HEK293 (cell line): ENCODE data around the gene MLLT10.

Source experiments
- SP2 ChIP-seq: fragments of 450-650 bp; formaldehyde crosslinking; IDR thresholded peaks from 2 replicates; pipeline ENCODE4 v1.5.1; 2016; ENCODE audit warnings: missing biosample characterization, missing genetic modification characterization
- ZNF792 ChIP-seq: fragments of 450-650 bp; formaldehyde crosslinking; IDR thresholded peaks from 2 replicates; pipeline ENCODE4 v1.5.1; 2016; ENCODE audit warnings: missing biosample characterization, missing genetic modification characterization
- TF ChIP-seq, protein P1 (sequence below): fragments of 450-650 bp; formaldehyde crosslinking; IDR thresholded peaks from 2 replicates; pipeline ENCODE4 v1.5.1; 2016; ENCODE audit warnings: missing biosample characterization, missing genetic modification characterization
- TF ChIP-seq, protein P2 (sequence below): fragments of 450-650 bp; formaldehyde crosslinking; IDR thresholded peaks from 2 replicates; pipeline ENCODE4 v1.5.1; 2016; ENCODE audit warnings: missing biosample characterization, missing genetic modification characterization

DNA sequence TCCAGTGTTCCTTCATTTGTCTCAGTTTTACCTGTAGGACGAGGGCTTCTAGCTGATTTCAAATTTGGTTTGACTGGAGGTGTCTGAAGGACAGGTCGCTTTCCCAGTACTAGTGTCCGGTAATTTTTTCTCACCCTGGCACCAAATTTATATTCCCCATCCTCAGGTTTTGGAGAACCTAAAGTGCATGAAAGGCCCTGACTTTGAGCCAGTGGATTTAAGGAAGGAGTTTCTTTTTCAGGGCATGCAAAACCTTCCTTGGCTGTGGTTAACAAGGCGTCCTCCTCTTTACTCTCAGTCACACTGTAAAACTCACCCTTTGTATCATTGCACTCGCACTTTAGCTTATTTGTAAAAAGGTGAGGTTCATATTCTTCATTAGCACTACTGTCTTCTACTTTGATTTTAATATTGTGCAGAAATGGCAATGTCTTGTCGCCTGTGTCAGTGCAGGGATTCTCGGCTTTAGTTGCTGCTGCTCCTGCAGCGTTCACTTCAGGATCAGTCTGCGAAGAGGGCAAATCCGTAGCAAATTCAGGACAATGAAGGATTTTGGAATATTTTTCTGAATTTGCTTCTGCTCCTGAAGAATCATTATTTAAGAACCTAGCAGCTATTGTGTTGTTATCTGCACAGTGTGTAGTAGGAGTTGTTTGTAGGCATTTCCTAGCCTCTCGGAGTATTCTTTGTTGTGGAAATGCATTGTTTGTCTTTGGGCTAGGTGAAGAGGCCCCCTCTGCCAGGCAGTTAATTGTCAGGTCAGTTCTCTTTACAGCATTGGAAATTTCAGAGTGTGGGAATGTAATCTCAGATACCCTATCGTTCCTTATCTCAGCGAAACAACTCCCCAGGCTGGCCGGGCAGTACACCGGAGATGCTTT lies 18.4 kb upstream of the MLLT10 start:
- TF ChIP-seq, protein P1, sequence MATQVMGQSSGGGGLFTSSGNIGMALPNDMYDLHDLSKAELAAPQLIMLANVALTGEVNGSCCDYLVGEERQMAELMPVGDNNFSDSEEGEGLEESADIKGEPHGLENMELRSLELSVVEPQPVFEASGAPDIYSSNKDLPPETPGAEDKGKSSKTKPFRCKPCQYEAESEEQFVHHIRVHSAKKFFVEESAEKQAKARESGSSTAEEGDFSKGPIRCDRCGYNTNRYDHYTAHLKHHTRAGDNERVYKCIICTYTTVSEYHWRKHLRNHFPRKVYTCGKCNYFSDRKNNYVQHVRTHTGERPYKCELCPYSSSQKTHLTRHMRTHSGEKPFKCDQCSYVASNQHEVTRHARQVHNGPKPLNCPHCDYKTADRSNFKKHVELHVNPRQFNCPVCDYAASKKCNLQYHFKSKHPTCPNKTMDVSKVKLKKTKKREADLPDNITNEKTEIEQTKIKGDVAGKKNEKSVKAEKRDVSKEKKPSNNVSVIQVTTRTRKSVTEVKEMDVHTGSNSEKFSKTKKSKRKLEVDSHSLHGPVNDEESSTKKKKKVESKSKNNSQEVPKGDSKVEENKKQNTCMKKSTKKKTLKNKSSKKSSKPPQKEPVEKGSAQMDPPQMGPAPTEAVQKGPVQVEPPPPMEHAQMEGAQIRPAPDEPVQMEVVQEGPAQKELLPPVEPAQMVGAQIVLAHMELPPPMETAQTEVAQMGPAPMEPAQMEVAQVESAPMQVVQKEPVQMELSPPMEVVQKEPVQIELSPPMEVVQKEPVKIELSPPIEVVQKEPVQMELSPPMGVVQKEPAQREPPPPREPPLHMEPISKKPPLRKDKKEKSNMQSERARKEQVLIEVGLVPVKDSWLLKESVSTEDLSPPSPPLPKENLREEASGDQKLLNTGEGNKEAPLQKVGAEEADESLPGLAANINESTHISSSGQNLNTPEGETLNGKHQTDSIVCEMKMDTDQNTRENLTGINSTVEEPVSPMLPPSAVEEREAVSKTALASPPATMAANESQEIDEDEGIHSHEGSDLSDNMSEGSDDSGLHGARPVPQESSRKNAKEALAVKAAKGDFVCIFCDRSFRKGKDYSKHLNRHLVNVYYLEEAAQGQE (tag by site-specific recombination) = no peak; the same call in 1 of the 2 replicates
- no peak for TF ChIP-seq SP2 (tag by site-specific recombination)
- TF ChIP-seq ZNF792 (tag by site-specific recombination) = no peak
- TF ChIP-seq, protein P2, sequence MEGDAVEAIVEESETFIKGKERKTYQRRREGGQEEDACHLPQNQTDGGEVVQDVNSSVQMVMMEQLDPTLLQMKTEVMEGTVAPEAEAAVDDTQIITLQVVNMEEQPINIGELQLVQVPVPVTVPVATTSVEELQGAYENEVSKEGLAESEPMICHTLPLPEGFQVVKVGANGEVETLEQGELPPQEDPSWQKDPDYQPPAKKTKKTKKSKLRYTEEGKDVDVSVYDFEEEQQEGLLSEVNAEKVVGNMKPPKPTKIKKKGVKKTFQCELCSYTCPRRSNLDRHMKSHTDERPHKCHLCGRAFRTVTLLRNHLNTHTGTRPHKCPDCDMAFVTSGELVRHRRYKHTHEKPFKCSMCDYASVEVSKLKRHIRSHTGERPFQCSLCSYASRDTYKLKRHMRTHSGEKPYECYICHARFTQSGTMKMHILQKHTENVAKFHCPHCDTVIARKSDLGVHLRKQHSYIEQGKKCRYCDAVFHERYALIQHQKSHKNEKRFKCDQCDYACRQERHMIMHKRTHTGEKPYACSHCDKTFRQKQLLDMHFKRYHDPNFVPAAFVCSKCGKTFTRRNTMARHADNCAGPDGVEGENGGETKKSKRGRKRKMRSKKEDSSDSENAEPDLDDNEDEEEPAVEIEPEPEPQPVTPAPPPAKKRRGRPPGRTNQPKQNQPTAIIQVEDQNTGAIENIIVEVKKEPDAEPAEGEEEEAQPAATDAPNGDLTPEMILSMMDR (tag by site-specific recombination) = no peak
